GM19240 (cell line): ENCODE data around the gene C11orf24.
"Not testable (repeated sequence)": the region's sequence is repeated elsewhere in the genome, so short reads cannot be mapped to it uniquely, and the experiment has no call there.

Source experiments
- DNase-seq: peaks from one replicate; pipeline ENCODE4 v3.0.0; 2011; ENCODE audit warnings: low spot score; ENCODE audit not compliant: insufficient read length

Gene C11orf24

GRCh38 chr11:68299517-68299879, 27.7 kb upstream of the C11orf24 start:
- DNase-seq: not testable (repeated sequence)

GRCh38 chr11:68298659-68299516, 27.1 kb upstream of the C11orf24 start:
- no peak for DNase-seq

DNA sequence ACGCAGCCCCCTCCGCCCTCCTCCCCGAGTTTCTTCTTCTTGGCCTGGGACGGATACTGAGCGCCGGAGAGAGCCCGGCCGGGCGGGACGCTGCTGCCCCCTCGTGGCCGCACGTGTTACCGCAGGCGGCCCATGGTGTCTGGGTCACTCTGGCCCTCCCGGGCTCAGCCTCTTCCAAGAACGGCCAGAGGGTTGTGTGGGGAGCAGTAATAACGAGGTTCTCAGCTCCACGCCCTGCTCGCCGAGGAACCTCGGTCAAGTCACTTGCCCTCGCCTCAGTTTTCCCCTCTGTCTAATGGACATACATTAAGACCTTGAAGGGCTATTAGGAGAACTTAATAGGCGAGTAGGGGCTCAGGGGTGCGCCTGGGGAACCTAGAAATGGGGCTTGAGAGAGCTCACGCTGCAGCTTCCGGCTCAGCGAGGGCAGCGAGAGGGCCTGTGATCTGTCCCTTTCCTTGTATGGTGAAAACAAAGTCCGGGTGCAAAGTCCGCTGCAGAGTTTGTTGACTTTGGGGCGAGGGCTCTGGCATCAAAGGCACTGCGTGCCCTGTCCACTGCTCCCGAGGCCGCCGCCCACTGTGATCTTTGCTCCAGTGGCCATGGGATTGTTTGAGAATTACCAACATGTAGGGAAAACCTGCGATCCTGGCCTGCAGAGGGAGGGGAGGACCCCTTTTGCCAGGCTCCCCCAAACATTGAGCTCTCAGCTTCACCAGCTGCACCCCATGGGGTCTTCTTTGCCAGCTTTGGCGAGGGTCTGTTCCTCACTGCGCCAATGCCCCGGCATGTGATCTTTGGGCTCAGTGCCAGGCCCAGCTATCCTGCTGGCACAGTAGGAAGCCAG, 26.3 kb upstream of the C11orf24 start:
- peak; percentile 72 for DNase-seq

DNA sequence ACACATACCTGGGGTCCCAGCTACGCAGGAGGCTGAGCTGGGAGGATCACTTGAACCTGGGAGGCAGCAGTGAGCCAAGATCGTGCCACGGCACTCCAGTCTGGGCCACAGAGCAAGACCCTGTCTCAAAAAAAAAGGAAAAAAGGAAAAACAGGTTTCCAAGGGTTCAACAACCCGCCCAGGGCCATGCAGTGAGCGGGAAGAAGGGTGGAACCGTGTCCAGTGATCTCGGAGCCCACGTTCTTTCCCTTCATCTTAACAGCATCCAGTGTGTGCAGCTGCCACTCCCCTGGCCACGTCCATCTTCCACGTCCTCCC, 25.7 kb upstream of the C11orf24 start:
- no peak for DNase-seq

DNA sequence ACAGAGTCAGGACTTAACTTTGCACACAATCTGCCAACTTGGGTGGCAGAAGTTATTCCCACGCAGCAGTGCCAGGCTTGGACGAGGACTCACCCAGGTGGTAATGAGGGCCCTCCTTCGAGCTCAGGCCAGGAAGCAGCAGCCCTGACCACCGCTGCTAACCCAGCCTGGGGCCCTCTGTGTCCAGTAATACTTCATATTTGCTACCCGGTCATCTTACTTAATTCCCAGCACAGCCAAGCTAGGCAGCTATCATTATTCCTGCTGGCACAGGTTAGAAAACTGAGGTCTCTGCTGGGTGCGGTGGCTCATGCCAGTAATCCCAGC, 25.2 kb upstream of the C11orf24 start:
- no peak for DNase-seq

DNA sequence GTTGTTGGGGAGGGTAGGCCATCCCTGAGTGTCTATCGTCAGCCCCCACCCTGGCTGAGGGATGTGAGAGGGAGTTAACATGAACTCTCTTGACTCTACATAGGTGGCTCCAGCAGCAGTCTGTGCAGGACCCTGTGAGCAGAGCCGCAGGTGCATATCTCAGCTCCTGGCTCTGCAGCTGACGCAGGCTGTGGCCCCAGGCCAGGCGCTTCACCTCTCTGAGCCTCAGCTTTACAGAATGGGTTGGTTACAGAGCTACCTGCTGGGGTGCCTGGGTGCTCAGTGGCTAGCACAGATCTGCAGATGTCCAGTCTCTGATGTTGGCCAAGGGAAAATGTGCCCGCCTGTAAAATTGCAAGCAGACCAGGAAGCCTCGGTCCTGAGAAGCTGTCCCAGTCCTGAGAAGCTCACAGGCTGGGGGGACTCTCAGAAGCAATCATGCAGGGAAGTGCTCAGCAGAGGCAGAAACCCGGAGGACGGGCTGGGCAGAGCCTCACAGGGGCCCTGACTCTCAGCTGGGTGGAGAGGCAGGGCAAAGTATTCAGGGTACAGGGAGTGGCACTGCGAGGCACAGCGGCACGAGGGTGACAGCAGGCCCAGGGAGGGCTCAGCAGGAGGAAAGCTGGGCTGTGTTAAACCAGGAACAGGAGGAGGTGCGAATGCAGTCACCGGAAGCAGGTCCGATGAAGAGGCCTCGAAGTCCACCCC, 24.7 kb upstream of the C11orf24 start:
- no peak for DNase-seq

- DNase-seq: no peak
Measured at GRCh38 chr11:68295940-68296339, 24.2 kb upstream of the C11orf24 start.

DNA sequence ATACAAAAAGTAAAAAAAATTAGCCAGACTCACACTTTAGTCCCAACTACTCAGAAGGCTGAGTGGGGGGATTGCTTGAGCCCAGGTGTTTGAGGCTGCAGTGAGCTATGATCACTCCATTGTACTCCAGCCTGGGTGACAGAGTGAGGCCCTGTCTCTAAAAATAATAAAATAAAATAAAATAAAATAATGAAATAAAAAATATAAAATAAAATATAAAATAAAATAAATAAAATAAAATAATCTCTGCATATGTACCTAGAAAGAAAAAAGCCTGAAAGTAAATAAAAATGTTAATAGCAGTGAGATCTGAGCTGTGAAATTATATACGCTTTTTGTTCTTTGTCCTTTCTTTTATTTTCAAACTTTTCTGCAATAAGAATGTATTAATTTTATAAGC, 23.5 kb upstream of the C11orf24 start:
- no peak for DNase-seq

DNA sequence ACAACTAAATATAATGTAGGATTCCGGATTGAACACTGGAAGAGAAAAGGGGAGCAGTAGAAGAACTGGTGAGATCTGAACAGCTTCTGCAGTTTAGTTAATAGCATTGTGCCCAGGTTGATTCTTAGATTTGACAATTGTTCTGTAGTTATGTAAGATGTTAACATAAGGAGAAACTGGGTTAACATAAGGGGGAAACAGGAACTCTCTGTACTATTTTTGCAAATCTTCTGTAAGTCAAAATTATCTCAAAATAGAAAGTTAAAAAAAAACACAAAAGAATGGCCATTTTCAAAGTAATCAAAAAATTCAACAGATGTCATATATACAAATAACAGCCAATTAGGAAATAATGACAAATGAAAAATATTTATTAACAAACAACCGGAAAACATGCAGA, 21.9 kb upstream of the C11orf24 start:
- no peak for DNase-seq

- no peak for DNase-seq
Measured at GRCh38 chr11:68289456-68289855, 17.7 kb upstream of the C11orf24 start.

- DNase-seq: no peak
Measured at GRCh38 chr11:68287419-68287818, 15.6 kb upstream of the C11orf24 start.

DNA sequence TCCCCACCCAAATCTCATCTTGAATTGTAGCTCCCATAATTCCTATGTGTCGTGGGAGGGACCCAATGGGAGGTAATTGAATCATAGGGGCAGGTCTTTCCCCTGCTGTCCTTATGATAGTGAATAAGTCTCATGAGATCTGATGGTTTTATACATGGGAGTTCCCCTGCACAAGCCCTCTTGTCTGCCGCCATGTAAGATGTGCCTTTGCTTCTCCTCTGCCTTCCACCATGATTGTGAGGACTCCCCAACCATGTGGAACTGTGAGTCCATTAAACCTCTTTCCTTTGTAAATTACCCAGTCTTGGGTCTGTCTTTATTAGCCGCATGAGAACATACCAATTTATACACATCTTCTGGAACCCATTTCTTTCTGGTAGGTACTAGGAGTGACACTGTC, 12.8 kb upstream of the C11orf24 start:
- DNase-seq: not testable (repeated sequence)

GRCh38 chr11:68282861-68283230, 11.1 kb upstream of the C11orf24 start:
- DNase-seq: no peak

DNA sequence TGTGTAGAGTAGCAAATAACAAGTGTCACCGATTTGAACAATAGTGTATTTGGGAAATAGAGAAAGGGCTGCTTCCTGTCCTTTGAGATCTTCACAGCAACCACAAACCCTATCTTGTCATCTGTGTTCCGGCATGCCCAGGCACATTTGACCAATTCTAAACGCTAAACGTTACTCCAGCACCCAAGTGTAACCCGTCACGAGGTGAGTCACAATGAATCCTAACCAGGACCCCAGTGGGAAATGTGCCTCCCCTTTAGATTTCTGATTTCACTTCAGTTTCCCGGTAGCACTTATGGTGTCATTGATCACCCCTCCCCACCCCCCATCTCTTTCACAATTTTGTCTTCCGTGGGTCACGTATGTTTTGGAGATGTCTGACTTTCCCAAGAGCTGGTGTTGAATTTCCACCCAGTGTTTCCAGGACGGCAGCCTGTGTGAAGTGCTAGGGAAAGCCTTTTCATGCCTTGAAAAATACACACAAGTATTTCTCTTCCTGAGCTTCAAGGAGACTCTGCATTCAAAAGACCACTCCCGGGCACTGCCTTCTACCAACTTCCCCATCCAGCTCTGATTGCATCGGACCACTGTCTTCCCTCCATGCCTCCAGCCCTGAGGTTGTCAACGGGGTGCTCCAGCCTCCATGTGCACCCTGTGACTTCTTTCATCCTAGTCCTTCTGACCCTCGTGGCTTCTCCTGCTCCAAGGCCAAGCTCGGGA, 10.5 kb upstream of the C11orf24 start:
- peak; percentile 32 for DNase-seq

DNA sequence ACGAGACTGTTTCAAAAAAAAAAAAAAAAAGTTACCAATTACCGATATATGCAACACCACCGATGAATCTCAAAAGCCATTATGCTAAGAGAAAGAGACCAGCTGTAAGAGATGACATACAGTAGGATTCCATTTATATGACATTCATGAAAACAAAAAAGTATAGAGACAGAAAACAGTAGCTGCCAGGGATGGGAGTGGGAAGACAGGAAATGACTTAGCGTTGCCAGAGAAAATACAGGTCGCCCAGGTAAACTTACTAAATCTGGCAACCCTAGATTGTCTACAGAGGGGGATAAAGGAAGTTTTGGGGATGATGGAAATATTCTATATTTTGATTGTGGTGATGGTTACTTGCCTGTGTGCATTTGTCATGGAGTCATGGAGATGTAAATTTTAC, 7.9 kb upstream of the C11orf24 start:
- no peak for DNase-seq

GRCh38 chr11:68276861-68277260, 5.1 kb upstream of the C11orf24 start:
- no peak for DNase-seq

DNA sequence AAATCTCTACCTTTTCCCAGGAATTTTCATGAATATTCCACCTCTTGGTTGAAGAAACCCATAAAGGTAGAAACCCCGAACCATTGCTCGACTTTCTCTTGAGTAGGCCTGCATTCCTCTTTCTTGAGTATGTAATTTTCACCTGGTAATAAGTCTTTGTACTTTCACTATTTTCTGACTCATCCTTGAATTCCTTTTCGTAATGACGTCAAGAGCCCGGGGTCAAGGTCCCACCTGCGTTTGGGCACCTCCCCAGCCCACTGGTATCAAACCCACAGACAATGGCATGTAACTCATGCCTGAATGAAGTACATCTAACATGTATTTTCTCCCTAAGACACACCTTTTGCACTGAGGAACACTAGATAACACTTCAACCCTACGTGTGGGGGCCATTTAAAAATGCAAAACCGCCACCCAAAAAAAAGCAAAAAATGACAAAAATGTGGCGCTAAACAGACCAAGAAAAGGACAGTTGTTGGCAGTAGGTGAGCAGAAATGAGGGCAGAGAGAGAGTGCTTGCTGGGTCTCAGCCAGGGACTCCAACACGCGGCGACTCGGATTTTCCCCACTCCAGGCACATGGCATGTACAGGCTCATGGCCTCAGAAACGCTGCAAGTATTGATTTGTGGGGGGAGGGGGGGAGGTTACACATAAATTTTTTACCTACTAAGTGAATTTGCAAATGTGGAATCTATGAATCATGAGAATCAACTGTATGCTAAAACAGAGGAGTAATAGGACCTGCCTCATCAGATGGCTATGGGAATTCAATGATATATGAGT, 4.1 kb upstream of the C11orf24 start:
- no peak for DNase-seq

DNA sequence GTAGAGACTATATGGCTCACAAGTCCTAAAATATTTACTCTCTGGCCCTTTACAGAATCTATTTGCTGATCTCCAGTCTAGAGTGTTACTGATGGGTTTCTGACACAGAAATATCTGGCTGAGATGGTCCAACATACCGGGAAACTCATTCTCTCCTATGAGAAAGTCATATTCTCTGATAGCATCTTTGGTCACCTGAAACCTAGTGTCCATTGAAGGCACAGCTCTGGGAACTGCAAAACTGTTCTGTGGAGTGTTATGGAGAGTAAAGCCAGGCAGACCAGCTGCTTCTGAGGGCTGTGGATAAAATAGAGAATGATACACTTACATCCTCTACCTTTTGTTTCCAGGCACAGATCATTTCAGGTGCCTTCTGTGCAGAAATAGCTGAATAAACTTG, 2.5 kb upstream of the C11orf24 start:
- DNase-seq: no peak

DNA sequence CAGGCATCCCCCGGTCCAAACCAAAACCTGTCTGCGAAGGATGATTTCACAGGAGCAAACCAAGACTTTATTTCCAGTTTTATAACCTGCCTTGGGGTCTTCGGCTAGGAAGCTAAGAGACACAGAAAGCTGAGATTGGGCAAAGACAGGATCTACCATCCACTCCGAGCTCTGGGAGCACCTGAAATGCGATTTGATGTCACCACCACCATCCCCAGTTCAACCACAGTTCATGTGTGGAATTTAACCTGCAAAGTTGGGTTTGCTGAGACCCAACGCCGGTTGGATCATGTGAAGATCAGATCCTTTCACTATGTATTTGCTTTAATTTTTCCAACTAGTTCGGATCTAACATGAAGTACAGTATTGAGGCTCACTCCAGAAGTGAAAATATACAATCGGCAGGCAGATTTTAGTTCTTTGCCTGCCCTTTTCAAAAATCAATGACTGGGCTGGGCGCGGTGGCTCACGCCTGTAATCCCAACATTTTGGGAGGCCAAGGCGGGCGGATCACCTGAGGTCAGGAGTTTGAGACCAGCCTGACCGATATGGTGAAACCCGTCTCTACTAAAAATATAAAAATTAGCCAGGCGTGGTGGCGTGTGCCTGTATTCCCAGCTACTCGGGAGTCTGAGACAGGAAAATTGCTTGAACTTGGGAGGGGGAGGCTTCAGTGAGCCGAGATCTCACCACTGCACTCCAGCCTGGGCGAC, 1.4 kb upstream of the C11orf24 start:
- no peak for DNase-seq
